Measurements from ENCODE around the gene MLH1.

MLH1 gene

GRCh38 chr3:37097776-37098175, 104.5 kb downstream of the MLH1 start:
- no peak for DNase-seq

- no peak for DNase-seq
Observed at GRCh38 chr3:37098884-37099283, 105.6 kb downstream of the MLH1 start.

- no peak for DNase-seq
Observed at GRCh38 chr3:37099469-37099868, 106.2 kb downstream of the MLH1 start.

GRCh38 chr3:37100411-37100810, 107.1 kb downstream of the MLH1 start:
- no peak for DNase-seq
